PFSK-1 (cell line): ENCODE measurements around the gene MKKS.

ENCODE experiments used
- FOXP2 ChIP-seq: optimal IDR thresholded peaks from 2 replicates; pipeline ENCODE3; 2011; ENCODE audit warnings: borderline replicate concordance, control low read depth, inconsistent platforms; ENCODE audit not compliant: insufficient read depth; ENCODE audit errors: extremely low read length, extremely low read depth
- POLR2AphosphoS5 ChIP-seq: IDR thresholded peaks from 2 replicates; pipeline ENCODE4 v1.6.1; 2012; ENCODE audit warnings: low read depth, mild to moderate bottlenecking, control low read depth, low read length, moderate library complexity
- SIN3A ChIP-seq: IDR thresholded peaks from 2 replicates; pipeline ENCODE4 v1.6.1; 2012; ENCODE audit warnings: mild to moderate bottlenecking, low read length, moderate library complexity, borderline replicate concordance; ENCODE audit not compliant: insufficient read depth
- TAF1 ChIP-seq: IDR thresholded peaks from 2 replicates; pipeline ENCODE4 v1.6.1; 2012; ENCODE audit warnings: low read length, control low read depth, borderline replicate concordance; ENCODE audit not compliant: insufficient read depth
- TF ChIP-seq, protein P1 (sequence below), 2 experiments: IDR thresholded peaks; 2 replicates each; pipeline versions ENCODE4 v1.6.1 to v1.8.0; 2011 to 2012; ENCODE audit warnings: low read depth in 2 of 2, low read length in 2 of 2, control low read depth in 1 of 2, inconsistent platforms in 1 of 2, mild to moderate bottlenecking in 1 of 2, moderate library complexity in 1 of 2; ENCODE audit not compliant: insufficient read depth in 1 of 2

- TF ChIP-seq, protein P1, sequence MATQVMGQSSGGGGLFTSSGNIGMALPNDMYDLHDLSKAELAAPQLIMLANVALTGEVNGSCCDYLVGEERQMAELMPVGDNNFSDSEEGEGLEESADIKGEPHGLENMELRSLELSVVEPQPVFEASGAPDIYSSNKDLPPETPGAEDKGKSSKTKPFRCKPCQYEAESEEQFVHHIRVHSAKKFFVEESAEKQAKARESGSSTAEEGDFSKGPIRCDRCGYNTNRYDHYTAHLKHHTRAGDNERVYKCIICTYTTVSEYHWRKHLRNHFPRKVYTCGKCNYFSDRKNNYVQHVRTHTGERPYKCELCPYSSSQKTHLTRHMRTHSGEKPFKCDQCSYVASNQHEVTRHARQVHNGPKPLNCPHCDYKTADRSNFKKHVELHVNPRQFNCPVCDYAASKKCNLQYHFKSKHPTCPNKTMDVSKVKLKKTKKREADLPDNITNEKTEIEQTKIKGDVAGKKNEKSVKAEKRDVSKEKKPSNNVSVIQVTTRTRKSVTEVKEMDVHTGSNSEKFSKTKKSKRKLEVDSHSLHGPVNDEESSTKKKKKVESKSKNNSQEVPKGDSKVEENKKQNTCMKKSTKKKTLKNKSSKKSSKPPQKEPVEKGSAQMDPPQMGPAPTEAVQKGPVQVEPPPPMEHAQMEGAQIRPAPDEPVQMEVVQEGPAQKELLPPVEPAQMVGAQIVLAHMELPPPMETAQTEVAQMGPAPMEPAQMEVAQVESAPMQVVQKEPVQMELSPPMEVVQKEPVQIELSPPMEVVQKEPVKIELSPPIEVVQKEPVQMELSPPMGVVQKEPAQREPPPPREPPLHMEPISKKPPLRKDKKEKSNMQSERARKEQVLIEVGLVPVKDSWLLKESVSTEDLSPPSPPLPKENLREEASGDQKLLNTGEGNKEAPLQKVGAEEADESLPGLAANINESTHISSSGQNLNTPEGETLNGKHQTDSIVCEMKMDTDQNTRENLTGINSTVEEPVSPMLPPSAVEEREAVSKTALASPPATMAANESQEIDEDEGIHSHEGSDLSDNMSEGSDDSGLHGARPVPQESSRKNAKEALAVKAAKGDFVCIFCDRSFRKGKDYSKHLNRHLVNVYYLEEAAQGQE (IDR thresholded peaks at IDR 0.05; ENCODE audit: insufficient read depth in 1 of 2, low read depth in 2 of 2, low read length in 2 of 2) = no peak
- no peak for TF ChIP-seq TAF1
- no peak for TF ChIP-seq POLR2AphosphoS5
- TF ChIP-seq SIN3A = no peak
- no peak for TF ChIP-seq FOXP2
Observed at GRCh38 chr20:10438217-10438616, 4.2 kb upstream of the MKKS start.
